AG09319 (cell line): ENCODE measurements around the gene MMP1.

Experiments
- DNase-seq: peaks from one replicate; pipeline ENCODE4 v3.0.0-alpha.2; 2010; ENCODE audit warnings: low read depth; ENCODE audit errors: extremely low read depth
- TF ChIP-seq, protein P1 (sequence below): IDR thresholded peaks from 2 replicates; pipeline ENCODE4 v1.5.1; 2011; ENCODE audit warnings: low read depth, mild to moderate bottlenecking, inconsistent platforms, low read length, moderate library complexity

MMP1 gene

DNA sequence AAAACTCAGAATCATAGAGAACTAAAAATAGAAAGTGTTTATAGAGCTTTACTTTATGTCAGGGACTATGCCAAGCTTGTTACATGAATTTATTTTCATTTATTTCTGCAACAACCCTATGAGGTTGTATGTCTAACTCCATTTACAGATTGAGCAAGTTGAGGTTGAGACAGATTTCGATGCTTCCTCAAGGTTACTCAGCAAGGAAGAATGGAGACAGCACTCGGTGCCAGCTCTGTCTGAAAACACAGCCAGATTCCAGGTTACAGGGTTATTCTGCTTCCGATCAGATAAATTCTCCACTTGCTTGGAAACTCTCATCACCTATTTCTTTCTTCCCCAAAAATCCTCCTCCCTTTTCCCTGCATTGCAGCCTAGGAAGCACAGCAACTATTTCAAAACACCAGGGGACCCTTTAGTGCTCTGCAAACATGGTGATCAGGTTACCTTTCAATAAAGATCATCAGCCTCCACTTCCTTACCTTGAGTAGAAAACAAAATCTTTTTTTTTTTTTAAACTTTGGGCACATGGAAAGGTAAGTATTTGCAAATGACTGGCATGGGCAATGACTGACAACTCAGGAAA, 38.4 kb upstream of the MMP1 start:
- peak; percentile 24 for DNase-seq
- TF ChIP-seq, protein P1, sequence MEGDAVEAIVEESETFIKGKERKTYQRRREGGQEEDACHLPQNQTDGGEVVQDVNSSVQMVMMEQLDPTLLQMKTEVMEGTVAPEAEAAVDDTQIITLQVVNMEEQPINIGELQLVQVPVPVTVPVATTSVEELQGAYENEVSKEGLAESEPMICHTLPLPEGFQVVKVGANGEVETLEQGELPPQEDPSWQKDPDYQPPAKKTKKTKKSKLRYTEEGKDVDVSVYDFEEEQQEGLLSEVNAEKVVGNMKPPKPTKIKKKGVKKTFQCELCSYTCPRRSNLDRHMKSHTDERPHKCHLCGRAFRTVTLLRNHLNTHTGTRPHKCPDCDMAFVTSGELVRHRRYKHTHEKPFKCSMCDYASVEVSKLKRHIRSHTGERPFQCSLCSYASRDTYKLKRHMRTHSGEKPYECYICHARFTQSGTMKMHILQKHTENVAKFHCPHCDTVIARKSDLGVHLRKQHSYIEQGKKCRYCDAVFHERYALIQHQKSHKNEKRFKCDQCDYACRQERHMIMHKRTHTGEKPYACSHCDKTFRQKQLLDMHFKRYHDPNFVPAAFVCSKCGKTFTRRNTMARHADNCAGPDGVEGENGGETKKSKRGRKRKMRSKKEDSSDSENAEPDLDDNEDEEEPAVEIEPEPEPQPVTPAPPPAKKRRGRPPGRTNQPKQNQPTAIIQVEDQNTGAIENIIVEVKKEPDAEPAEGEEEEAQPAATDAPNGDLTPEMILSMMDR = no peak

DNA sequence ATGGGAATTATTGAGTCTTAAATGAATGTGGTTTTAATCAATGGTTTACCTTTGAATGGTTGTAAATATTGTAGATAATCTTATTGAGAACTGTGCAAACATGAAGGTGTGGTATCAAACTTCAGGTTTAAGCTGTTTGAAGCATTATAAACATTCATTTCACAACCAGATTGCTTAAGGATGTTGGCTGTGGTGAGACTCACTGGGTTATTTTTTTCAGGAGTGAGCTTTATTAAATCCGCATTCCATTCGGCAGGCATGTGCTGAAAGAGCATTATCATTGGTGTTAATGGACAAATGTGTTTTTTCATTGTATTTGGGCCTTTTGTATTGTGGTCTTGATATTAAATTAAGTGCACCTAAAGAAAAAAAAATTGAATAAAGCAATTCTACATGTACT, 35.8 kb upstream of the MMP1 start:
- TF ChIP-seq, protein P1 = no peak
- no peak for DNase-seq

DNA sequence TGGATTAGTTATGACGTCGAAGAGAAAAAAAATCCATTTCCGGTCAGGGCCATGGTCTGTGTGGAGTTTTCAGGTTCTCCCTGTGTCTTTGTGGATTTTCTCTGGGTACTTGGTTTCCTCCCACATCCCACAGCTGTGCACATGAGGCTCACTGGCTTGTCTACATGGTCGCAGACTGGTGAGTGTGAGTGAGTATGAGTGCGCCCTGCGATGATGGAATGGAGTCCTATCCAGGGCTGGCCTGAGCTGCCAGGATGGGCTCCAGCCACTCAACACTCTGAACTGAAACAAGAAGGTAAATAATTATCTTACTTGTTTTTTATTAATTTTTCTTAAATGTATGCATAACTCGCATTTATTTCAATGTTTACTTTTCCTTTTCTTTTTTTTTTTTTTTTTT, 34.7 kb upstream of the MMP1 start:
- TF ChIP-seq, protein P1 = no peak
- DNase-seq = no peak

DNA sequence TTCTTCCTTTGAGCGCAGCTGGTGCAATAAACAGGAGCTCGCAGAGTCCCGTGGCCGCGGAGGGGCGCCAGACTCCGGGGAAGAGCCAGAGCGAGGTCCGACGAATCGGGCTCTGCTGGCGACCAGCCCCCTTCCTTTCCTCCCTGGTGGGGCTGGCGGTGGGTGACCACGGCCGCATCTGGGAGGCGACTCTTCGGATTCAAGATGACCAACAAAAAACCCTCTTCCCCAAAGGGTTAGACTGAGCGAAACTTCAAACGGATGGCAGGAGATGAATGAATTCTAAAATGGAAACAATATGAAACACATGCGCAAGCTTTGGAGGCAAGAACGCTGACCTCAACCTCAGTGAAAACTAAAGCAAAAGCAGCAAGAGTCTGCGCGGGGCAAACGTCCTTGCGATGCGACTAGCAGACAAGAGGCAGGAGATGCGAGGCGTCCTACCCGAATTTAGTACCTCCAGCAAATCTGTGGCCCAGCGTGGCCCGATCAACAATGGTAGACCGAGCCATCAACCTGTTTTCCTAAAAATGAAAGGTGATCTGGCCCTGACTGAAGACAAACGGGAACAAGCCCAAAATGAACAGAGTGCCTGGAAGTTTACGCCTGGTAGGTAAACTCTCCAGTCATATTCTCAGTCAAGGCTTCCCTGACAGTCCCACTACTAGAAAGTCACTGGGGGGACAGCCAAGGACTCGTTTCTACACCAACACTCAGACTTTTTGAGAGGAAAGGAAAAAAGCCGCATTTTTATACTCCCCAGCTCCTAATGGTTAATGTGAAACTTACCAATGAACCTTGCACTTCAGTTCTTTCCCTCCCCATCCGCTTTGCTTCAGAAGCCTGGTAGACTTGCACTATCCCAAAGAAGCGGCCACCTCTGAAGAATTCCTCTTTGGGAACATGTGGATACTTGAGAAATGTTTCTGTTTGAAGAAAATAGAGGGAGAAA, 33.8 kb upstream of the MMP1 start:
- DNase-seq = no peak
- TF ChIP-seq, protein P1 = peak; percentile 88

DNA sequence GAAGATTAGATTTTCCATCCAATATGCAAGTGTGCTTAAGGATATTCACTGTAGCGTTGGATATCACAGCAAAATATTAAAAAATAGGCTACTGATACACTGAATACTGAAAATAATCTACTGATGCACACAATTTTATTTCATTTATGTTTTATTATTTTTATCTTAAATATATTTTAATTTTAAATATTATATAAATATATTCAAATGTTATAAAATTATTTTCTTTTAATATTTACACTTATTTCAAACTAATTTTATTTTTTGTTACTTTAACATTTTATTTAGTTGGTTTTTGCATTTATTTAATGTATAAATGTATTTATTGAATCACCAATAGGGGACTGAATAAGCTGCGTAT, 33.1 kb upstream of the MMP1 start:
- no peak for DNase-seq
- TF ChIP-seq, protein P1 = no peak

DNA sequence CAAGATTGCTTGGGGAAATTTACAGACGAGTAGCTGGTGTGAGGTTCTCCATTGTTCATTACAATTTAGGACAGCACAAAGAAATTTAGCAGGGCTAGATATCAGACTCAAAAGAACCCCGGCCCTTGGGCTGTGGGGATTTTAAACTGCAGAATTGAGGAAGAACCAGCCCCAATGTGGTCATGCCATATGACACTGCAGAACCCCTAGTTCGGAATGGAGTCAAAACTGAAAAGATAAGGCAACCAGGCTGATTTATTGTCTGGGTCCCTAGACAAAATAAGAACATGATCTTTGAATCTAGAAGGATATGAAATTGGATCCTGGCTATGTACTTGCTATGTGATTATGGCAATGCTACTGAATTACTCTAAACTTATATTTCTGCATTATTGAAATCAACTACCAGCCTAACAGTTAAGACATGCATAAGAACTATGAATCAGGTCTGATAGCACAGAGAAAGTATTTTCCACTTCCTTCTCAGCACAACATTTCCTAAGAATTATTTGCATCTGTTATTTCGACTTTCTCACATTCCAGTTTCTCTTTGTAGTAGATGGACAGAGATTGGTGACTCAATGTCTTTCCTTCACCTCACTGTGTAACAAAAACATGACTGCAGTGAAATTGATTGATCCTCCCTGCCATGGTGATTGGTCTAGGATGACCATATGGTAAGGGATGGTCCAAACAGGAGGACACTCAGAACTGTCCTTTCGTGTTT, 32.2 kb upstream of the MMP1 start:
- no peak for DNase-seq
- TF ChIP-seq, protein P1 = no peak
